HG02943 (cell line): ENCODE results near the gene RPS16.
"Not testable (repeated sequence)": the region's sequence is repeated elsewhere in the genome, so short reads cannot be mapped to it uniquely, and the experiment has no call there.

Experiments
- ATAC-seq: cut with Tn5 transposase; IDR thresholded peaks from one replicate; pipeline ENCODE4 v1.9.1; 2021; ENCODE audit warnings: mild to moderate bottlenecking, low read depth, moderate library complexity; ENCODE audit not compliant: unreplicated experiment

Gene RPS16

DNA sequence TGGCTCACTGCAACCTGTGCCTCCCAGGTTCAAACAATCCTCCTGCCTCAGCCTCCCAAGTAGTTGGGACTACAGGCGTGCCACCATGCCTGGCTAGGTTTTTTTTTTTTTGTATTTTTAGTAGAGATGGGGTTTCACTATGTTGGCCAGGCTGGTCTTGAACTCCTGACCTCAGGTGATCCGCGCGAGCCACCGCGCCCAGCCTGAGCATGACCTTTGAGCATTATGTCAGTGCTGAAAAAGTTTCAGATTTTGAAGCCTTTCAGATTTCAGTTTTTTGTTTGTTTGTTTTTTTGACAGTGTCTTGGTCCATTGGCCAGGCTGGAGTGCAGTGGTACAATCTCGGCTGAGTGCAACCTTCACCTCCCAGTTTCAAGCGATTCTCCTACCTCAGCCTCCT is 15.5 kb upstream of the RPS16 start:
- ATAC-seq, result not testable (repeated sequence)

DNA sequence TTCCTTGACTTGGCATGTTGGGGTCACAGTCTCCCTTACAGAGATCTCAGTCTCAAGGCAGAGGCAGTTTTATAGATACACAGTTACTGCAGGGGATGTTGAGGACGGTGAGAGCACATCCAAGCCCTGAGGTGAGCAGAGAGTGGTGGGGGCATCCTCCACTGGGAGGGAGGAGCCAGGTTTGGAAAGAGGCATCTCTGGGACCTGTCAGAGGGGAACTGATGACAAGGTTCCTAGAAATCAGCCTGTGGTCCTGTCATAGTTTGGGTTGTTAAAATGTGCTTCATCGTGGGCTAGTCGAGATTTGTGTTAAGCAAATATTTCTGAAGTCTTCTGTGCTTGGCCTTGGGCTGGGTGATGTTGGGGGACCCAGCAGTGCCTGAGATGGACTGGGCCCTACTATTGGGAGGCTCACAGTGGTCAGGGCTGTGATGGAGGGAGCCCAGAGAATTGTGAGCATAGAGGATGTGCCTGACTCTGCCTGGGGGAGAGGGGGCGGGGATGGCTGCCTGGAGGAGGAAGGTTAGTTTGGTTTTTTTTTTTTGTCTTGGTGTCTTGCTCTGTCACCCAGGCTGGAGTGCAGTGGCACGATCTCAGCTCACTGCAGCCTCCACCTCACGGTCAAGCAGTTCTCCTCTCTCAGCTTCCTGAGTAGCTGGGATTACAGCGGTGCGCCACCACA is 13.5 kb upstream of the RPS16 start:
- no peak for ATAC-seq

DNA sequence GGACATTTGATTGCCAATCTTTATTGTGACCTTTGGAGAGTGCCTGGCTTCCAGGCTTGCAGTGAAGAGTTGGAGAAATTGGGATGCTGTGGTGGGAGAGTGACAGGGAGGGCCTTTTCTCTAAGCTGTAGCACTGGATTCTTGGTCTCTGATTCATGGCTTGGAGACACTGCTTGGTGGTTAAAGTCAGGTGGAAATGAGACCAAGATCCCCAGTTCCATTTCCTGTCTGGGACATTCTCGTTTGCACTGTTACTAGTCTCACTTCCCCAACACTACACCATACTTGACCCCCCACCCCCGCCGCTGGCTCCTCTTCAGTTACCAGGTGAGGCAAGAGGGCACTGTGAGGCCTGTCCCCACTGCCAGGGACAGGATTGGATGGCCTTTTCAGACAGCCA is 12.5 kb upstream of the RPS16 start:
- ATAC-seq, result no peak

DNA sequence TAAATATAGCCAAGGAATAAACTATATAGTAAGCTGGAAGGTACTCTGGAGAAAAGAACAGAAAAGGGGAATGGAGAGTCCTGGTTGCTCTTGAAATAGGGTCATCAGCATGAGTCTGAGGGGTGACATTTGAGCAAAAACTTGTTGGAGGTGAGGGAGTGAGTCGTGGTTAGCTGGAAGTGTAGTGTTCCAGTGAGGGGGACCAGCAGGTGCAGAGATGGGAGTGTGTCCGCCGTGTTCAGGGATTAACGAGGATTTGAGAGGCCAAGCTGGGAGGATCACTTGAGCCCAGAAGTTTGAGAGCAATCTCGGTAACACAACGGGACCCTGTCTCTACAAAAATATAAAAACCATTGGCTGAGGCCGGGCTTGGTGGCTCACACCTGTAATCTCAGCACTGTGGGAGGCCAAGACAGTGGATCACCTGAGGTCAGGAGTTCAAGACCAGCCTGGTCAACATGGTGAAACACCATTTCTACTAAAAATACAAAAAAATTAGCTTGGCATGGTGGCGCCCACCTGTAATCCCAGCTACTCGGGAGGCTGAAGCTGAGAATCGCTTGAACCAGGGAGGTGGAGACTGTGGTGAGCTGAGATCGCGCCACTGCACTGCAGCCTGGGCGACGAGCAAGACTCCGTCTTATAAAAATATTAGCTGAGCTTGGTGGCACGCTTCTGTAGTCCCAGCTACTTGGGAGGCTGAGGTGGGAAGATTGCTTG is 10.8 kb upstream of the RPS16 start:
- ATAC-seq, result no peak

DNA sequence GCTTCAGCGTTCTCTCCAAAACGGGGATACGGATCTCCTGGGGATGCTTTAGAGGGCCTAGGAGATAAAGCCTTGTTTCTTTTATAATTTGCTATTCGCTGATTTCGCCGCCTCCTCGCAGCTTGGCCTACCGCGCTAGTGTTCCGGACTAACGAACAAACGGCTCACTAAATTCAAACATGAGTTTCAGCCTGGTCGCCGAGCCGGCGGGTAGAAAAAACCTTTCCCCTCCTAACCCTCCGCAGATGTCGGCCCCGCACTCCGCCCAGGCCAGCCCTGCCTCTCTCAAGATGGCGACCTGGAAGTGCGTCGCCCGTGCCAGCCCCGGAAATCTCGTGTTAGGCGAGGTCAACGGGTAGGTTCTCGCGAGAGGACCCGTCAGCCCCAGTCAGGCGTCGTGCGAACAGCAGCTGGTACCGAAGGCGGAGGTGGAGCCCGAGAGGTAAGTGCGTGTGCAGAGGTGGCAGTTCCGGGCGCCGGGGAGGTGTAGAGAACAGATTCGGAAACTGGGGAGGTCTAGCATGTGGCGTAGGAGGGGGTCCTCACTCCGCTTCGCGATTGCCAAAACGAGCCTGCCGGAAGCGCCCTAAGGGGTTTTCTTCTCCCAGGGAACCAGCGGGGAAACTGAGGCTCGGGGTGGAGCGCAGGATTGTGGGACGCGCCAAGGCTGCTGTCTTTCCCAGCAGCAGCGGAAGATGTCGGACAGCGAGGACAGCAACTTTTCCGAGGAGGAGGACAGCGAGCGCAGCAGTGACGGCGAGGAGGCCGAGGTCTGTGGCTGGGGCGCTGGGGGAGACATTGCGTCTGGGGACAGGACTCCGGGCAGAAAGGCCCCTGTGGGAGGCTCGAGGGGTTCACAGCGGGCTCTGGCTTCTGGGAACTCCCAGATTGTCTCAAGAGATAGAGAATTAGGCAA is 9.7 kb upstream of the RPS16 start, which contains the start of gene SUPT5H:
SUPT5H (plus strand) TSS at position 387 of the 916 bp plus-strand sequence; CDS start at position 696, 309 bp downstream.
- peak; percentile 66 for ATAC-seq

DNA sequence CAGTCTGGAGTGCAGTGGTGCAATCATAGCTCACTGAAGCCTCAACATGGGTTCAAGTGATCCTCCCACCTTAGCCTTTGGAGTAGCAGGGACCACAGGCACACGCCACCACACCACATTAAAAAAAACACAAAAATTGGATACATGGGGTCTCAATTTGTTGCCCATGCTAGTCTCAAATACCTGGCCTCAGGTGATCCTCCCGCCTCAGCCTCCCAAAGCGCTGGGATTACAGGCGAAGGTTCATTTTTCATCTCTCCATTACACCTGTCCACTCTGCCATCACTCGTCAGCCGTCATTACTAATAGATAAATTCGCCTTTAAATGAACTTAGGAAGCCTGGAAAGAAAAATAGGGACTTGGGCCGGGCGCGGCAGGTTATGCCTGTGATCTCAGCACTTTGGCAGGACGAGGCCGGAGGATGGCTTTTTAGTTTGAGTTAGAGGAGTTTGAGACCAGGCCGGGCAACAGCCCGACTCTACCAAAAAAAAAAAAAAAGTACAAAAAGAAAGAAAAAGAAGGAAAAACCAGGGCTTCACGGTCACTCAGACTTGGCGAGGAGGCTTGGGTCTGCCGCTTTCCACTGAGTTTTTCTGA is 8.9 kb upstream of the RPS16 start:
- no peak for ATAC-seq

DNA sequence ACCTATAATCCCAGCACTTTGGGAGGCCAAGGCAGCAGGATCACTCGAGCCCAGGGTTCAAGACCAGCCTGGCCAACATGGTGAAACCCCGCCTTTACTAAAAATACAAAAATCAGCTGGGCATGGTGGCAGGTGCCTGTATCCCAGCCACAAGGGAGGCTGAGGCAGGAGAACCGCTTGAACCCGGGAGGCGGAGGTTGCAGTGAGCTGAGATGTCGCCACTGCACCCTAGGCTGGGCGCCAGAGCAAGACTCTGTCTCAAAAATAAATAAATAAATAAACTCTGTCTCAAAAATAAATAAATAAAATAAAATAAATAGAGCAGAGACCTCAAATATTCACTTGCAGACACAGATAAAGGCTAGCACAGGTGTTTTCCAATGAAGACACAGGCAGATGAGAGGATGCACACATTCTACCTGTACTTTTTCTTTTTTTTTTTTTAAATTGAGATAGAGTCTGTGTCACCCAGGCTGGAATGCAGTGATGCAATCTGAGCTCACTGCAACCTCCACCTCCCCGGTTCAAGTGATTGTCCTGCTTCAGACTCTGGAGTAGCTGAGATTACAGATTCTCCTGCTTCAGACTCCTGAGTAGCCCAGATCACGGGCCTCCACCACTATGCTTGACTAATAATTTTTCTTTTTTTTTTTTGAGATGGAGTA is 2.7 kb upstream of the RPS16 start:
- no peak for ATAC-seq

DNA sequence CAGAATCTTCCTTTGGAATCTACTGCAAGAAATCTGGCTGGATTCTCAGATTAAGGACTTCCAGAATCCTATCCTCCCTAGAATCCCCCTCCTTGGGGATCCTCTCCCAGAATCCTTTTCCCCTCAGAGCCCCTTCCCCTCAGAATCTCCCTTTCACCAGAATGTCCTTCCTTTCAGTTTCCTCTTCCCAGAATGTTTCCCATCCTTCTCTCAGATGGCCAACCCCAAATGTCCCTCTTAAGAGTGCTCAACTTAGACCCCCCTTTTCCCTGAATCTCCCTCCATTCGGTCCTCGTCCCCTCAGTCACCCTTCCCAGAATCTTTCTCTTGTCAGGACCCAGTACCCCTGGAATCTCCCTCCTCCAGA is 584 bp upstream of the RPS16 start:
- ATAC-seq, result no peak

DNA sequence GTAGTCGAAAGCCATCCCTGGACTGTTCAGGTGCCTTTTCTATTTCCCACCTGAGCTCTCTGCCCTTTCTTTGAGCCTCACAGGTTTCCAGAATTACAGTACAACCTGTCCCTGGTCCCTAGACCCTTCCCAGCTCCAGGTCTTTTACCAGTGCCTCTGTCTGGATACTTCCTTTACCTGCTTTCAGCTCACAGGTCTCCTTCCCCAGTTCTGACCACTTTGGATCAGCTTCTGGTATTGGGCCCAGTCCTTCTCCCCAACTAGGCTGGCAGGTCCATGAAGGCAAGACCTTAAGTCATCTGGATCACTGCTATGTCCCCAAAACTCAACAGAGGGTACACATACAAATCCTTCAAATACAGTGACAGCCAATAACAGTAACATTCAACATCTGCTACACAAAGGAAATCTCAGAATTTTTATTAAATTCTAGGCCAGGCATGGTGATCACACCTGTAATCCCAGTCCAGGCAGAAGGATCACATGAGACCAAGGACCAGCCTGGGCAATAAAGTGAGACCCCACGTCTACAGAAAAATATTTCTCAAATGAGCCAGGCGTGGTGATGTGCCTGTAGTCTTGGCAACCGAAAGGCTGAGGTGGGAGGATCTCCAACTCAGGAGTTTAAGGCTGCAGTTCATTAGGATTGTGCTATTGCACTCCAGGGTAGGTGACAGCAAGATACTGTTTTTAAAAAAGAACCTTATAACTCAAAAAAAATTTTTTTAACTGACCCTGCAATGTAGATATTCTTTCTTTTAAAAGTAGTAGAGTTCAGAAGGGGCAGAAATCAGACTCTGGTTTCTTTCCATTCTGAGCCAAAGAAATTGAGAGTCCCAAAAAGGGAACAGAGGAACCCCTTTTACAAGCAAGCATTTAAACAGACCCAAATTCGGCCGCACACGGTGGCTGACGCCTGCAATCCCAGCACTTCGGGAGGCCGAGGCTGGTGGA is 1.3 kb downstream of the RPS16 start:
- no peak for ATAC-seq

DNA sequence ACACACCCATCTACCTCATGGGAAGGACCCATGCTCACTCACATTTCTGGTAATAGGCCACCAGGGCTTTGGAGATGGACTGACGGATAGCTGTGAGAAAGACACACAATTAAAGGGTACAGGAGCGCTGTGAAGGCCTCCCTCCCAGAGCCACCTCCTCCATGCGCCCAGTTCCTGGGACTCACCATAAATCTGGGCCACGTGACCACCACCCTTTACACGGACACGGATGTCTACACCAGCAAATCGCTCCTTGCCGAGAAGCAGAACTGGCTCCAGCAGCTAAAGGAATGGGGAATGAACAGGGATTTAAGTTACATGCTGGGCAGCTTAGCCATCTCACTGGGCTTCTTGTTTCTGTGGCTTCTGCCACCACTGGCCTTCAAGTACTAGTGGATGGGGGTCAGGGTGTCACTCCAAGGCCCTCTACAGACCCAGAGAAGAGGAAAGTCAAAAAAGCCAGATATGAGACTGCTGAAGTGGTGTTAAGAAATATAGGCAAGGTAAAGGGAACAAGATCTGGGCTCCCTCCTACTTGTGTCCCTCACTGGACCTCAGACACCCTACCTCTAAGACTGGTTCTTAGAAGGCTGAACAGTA is 2.2 kb downstream of the RPS16 start:
- no peak for ATAC-seq

DNA sequence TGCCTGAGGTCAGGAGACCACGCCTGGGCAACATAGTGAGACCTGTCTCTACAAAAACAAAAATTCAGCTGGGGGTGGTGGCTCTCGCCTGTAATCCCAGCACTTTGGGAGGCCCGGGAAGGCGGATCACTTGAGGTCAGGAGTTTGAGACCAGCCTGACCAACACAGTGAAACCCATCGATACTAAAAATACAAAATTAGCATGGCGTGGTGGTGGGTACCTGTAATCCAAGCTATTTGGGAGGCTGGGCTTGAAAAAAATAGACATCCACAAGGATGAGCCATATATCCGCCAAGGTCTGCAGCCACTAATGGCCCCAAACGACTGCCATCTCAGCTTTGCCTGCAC is 3.1 kb downstream of the RPS16 start:
- no peak for ATAC-seq

DNA sequence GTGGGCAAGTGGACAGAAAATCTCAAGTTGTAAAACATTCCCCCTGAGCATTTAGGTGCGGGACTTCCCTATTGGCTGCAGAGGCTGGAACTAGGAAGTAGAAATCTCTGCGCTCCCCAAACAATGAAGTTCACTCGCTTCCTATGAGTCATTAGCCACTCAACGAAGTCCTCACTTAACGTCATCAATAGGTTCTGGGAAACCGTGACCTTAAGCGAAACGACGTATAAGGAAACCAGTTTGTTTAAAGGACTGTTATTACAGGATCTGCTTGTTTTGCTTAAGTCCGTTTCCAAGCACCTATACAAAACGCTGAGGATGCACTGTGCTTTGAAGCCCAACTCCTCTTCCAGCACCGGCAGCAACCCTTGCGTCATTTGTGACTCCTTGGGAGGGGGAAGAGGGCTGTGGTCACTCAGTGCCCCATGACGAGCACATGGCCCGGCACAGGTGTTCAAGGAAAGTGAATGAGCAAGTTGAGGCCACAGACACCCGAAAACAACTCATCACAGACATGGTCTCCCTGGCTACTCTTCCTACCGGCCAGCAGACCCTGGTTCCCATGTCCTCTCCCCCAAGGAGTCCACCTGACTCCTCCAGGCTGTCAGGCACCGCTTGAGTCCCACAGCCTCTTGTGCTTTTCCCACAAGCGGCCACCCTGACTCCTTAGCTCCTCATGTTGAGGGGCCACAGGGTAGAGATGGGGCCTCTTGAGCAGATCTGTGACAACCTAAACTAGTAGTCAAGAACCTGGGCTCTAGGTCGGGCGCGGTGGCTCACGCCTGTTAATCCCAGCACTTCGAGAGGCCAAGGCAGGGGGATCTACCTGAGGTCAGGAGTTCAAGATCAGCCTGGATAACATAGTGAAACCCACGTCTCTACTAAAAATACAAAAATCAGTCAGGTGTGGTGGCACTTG is 4.8 kb downstream of the RPS16 start:
- no peak for ATAC-seq

DNA sequence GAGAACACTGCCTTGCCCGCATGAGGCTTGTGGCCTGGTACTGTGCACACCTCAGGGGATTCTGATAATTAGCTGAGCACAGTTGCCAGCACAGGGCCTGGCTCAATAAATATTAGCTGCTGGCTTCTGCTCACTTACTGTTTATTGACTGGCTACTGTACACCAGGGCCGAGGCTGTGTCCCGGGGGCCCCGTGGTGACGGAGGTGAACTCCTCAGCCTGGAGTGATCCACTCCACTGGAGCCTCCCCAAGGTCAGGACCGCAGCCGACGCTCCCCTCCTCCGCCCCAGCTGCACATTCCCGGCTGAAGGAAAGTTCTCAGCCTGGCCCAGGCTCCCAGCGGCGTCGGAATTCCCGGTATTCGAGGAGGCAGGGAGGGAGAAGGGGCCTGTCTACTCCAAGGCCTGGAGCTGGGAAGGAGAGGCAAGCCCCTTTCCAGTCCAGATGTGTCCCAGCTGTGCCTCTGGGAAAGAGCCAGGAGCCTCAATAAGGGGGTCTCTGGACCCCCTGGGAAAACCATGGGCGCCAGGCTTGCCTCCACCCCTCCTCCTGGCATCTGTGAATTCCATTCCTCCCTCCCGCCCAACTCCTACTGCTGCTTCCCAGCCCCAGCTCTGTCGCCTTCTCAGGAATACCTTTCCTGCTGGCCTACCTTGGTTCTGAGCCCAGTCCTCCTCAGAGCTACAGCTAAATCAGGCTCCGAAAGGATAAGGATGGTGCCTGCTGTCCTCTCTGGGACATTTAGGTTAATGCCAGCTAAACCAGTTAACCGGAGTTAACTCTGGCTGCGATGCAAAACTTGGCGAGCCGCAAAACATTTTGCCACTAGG is 7.3 kb downstream of the RPS16 start:
- ATAC-seq, result no peak

DNA sequence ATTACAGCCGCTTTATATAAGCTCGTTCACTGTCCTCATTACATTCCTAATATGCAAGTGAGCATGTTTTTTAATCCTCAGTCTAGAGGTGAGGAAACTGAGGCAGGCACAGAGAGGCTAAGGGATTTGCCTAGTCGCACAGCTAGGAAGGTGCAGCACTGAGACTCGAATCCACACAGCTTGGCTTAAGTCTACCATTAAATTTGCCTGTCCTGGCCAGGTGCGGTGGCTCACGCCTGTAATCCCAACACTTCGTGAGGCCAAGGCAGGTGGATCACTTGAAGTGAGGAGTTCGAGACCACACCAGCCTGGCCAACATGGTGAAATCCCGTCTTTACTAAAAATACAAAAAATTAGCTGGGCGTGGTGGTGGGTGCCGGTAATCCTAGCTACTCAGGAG is 8.0 kb downstream of the RPS16 start:
- ATAC-seq, result no peak

DNA sequence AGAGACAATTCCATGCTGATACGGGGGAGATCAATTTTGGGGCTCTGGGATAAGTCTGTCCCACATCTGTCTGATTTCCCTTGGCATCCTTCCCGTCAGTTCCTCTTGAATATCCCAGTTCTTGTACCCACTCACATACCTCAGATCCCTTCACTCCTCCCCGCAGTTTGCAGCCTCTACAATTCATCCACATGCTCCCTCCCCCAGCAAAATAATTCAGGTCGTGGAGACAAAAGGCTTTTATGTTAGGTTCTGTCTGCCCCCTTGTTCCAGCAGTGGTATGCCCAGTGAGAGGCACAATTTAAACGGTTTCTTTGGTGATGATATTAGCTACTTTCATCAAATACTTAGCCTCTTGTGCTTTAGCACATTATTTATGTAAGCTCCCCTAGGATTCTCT is 9.6 kb downstream of the RPS16 start:
- ATAC-seq, result no peak

DNA sequence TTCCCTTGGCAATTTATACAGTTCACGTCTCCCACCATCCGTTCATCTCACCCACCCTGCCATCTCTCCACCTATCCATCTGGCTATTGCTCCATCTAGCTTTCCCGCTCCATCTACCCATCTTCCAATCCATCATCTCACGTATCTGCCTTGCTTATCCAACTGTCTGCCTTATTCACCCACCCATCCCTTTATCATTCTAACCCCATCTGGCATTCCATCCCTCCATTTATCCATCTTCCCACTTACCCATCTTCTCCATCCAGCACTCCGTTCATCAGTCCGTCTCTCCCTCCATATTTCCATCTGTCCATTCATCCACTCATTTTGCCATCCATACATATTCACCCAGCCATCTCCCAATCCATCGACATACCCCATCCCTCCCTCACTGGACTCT is 10.0 kb downstream of the RPS16 start:
- no peak for ATAC-seq

DNA sequence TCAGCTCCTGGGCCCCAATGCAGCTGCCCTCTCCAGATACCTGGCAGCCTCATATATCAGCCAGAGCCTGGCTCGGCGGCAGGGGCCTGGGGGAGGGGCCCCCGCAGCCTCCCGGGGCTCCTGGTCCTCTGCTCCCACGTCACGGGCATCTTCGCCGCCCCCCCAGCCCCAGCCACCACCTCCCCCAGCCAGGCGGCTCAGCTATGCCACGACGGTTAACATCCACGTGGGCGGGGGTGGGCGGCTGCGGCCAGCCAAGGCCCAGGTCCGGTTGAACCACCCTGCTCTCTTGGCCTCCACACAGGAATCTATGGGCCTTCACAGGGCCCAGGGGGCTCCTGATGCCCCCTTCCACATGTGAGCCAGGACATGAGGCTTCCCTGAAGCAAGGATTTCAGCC is 10.8 kb downstream of the RPS16 start:
- ATAC-seq, result no peak
